Measurements from ENCODE around the gene SLC35F3.
"Not testable (repeated sequence)": the region's sequence is repeated elsewhere in the genome, so short reads cannot be mapped to it uniquely, and the experiment has no call there.

SLC35F3 gene

DNA sequence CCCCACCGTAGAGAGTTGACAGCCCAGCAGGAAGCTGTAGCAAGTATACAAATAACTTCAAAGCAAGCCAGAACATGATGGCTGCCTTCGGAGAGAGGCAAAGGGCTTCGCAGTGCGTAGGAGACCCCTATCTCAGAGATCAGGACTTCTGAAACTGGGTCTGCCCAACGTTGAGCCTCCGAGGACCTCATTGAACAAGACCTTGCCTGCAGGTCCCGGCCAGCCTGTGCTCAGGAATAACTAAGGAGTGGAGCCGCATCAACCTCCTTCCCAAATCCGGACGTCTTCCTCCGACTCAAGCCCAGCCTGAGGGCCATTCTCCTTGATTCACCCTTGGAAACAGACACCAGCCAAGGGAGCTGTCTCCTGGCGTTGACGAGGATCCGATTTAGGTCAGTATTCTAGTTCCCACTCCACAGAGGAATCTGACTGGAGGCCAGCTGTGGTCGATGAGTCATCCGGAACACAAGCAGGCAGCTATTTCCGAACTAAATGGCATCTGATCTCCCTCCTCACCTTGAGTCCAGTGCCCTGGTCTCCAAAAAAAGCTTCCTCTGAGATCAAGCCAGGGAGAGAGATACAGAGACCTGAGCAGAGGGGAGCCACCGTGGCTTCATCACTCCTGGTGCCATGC is 302.3 kb downstream of the SLC35F3 start:
- no peak for DNase-seq

DNA sequence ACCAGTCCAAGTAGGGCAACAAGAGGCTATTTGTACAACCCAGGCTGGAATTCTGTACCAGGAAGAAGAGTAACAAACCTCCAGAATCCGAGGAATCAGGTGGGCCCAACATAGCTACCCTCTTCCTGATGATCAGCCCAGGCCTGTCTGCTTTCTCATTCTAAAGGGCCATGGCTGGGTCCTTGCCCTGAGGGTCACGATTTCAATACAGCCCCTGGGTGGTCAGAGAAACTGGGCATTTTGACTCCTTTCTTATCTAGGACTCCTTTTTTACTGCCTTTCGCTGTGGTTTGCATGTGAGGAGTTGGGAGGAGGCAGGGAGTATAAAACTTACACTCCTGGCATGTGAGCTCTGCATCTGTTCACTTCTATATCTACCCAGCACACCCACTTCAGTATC is 303.9 kb downstream of the SLC35F3 start:
- DNase-seq = no peak

DNA sequence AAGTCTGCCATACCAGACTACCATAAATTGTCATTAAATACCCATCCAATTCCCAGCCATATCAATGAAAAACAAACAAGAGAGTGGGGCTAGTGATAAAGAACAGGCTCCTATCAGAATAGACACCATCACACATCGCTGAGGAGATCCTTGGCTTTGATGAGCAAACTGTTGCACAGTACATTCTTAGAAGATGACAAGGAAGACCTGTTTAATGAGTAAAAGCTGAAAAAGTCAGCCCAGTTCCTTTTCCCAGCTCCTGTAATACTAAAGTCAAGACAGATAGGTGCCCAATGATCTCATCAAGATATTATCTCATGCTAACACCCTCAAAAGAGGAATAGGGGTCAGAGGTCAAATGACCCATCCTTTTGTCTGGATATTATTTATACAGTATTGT is 304.3 kb downstream of the SLC35F3 start:
- no peak for DNase-seq

DNA sequence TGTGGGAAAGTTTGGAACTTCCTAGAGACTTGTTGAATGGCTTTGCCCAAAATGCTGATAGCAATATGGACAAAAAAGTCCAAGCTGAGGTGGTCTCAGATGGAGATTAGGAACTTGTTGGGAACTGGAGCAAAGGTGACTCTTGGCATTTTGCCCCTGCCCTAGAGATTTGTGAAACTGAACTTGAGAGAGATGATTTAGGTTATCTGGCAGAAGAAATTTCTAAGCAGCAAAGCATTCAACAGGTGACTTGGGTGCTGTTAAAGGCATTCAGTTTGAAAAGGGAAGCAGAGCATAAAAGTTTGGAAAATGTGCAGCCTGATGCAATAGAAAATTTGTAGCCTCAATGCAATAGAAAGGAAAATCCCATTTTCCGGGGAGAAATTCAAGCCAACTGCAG is 306.0 kb downstream of the SLC35F3 start:
- DNase-seq = not testable (repeated sequence)

DNA sequence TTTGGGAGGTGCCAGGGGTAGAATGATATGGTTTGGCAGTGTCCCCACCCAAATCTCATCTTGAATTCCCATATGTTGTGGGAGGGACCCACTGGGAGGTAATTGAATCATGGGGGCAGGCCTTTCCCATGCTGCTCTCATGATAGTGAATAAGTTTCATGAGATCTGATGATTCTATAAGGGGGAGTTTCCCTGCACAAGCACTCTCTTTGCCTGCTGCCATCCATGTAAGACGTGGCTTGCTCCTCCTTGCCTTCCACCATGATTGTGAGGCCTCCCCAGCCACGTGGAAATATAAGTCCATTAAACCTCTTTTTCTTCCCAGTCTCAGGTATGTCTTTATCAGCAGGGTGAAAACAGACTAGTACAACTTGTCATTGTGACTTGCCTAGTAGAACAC is 307.4 kb downstream of the SLC35F3 start:
- not testable (repeated sequence) for DNase-seq

DNA sequence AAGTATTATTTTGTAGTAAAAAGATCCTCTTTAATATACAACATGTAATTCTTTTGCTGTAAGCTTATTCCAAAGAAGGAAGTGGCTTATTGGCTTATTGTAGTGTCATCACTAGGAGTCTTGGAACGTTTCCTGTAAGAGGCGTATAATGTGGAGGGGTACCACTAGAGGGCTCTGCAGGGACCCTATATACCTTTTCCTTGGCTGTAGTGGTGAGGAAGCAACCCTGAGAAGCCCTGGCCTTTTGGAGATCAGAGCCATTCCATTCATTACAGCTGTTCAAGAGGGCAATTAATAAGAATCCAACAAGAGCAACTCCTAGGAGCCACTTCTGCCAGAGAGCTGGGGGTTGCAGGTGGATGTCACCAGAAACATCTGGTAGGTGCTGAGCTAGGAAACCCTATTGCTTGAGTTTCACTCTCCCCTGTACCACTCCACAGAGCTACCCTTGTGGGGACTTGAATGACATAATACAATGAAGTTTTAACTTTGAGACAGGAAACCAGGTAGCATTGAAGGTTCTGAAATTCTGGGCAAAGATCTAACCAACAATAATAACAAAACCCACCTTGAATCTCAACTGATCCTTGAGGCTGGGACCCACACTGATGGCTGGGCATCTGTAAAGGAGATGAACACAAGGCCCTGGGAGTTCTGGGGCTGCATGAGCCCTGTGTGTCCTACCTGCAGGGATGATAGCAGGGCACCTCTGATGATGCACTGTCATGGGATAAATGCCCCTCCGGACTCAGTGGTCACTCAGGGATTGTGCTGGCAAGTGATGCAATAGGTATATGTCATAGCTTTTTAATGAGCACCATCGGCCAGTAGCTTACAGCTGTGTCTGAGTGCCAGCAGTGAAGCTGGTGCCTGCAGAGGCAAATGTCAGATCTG is 308.5 kb downstream of the SLC35F3 start:
- no peak for DNase-seq

DNA sequence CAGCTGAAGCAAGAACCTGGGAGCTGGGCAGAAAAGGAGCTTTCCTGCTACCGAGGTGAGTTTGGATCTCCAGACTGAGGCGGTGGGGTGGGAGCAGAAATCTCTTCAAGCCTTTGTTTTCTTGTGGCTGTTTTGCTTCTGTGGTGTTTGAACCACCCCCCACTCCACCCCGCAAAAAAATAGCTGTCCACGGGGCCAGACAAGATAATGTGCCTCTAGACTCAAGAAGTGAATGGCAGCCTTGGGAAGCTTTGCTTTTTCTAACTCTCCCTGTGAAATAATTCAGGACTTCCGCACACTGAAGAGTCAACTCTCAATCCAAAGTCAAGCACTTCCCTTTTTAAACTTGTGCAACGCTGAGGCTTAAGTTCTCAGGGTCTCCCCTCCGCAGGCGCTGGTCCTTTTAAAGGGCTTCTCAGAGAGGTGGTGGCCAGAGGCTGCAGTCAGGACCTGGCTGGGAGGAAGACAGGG is 309.2 kb downstream of the SLC35F3 start:
- DNase-seq = no peak

DNA sequence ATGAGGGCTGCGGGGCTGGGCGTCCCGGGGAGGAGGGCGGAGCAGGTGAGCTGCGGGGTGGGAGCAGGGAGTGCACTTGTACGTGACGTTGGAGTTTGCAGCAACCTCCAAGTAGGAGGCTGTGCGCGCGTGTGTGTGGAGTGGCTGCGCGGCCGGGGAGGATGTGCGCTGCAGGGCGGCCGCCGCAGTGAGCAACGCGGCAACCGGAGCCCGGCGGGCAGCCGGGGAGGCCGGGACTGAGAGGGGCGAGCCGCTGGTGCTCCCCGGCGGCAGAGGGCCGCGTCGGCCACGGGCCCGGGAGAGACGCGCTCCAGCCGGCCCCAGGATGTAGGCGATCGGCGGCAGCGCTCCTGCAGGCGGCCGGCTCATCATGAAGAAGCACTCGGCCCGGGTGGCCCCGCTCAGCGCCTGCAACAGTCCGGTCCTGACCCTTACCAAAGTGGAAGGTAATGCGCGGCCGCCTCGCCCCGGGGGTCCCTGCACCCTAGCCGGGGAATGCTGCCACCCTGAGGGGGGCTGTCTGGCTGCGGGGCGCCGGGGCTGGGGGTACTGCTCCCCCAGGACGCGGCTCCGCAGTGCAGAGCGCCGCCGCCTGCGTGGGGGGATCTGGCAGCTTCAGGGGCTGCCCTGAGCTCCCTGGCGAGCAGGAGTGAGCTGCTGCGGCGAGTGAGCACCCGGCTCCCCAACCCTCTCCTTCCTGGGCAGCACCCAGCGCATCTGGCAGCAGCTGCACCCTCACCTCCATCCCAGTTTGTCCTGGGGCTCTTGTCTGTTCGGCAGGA is 309.8 kb downstream of the SLC35F3 start:
- DNase-seq = peak; percentile 58

DNA sequence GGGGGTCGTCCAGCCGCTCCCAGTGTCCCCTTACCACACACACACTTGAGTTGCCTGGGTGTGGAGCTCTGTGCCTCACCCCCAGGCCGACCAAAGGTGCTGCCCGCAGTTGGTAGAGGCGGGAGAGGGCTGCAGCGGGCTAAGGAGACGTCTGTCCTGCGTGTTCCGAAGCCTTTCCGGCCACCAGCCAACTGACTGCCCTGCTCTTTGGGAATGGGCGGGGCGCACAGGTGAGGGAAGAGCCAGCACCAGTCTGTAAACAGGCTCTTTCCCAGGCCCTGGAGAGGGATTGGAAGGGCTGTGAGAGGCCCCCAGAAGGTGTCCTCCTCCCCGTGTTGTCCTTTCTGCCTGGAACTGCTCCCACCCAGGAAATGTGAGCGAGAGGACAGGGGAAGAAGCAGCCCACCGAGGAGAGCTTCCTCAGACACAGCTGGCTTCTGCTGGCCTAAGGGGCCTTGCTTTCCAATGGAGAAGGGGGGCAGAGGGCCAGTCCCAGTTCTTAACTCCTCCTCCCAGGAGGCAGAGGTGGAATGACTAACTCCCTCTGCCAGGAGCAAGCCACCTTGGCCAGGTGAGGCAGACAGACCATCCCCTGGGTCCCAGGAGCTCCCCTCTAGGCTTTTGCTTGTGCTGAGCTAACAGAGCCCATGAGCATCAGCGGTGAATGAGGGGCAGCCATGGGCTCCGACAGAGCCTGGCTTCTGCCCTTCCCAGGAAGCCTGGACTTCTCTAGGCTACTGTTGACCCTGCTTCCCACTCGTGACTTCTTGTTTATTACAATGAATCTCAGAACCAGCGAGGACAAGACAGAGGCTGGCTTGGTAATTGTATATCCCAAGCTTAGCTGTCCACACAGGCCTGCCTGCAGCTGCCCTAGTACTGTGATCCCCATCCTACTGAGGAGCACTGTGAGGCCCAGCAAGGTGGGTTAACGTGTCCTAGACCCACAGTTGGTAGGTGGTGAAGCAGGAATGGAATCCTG is 310.7 kb downstream of the SLC35F3 start:
- no peak for DNase-seq

DNA sequence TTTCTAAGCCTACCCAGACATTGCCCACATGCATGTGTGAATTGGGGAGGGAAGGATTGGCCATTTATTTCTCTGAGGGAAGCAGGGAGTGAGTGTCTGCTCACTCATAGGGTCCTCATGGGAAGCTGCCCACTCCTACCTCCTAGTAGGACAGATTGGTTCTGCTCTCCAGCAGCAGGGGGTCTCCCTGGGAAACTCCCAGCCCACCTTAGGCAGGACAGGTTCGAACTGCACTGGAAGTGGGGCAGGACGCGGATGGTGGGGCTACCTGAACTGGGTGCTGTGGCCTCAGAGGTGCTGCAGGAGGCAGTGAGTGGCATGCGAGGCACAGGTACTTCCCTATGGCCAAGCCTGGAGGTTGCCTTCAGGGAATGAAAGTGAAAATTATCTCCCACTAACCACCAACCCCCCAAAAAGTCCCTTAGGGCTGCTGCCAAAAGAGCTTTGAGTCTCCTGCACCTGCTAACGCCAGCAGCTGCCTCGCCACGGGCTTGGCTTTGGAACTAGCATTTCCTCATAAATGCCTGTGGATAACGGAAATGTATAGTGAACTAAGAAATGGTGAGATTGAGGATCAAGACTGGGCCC is 311.7 kb downstream of the SLC35F3 start:
- DNase-seq = no peak

DNA sequence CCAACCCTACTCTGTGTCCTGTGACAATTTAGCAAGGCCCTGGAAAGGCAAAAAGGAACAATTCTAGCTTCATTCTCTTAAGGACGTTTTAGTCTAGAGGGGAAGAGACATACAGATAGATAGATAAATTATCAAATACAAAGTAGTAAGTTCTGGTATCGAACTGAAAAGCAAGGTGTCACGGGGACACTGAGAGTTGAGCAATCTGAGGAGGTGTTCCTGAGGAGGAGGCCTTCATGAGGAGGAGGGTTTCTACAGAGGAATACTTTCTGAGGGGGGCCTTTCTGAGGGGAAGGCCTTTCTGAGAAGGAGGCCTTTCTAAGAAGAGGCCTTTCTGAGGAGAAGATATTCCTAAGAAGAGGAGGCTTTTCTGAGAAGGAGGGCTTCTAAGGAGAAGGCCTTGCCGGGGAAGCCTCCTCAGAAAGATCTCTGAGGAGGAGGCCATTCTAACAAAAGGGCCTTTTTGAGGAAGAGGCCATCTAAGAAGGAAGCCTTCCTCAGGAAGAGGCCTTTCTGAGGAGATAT is 312.9 kb downstream of the SLC35F3 start:
- no peak for DNase-seq

DNA sequence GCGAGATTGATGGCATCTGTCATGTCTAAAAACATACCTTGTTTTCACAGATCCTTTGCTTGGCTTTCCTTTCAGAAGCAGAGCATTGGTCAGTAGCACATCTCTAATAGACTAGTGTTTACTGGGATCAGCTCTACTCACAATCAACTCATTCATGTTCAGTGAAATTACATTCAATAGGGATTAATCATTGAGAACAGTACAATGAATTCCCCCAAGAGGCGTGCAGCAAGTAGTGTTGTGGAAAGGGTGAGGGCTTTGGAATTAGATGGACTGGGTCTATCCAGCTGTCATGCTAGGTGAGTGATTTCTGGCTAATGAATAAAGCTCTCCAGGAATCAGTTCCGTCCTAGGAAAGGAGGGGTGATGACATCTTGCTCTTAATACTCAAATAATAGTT is 313.6 kb downstream of the SLC35F3 start:
- no peak for DNase-seq

DNA sequence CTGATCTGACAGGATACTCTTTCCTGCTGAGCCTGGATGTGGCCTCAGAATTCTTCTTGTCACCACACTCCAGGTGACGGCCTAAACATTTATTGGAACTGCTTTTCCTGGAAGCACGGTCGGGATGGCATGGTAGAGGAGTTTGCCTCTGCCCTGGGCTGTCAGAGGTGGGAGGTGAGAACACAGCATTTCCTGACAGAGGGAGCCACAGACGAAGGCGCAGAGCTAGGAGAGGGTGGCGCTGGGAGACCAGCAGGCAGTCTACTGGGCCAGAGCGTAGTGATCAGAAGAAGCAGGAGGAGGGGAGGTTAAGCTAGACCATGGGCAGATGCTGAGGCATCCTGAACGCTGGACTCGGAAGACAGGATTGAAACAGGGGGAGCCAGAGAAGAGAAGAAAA is 315.2 kb downstream of the SLC35F3 start:
- DNase-seq = no peak

DNA sequence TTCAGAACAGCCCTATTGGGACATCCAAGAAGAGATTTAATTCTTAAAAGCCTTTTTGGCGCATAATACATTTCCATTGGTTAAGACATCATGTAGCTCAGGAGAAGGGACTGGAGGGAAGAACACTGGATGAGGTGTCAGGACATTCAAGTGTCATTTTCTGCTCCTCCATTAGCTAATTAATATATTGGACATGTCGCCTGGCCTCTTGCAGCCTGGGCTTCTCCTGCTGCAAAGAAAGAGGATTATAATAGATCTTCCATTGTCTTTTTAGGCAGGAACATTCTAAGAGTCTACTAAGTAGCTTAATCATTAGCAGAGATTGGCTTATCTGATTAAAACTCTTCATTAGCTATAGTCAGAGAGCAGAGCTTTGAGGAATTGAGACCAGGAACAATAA is 317.1 kb downstream of the SLC35F3 start:
- no peak for DNase-seq

DNA sequence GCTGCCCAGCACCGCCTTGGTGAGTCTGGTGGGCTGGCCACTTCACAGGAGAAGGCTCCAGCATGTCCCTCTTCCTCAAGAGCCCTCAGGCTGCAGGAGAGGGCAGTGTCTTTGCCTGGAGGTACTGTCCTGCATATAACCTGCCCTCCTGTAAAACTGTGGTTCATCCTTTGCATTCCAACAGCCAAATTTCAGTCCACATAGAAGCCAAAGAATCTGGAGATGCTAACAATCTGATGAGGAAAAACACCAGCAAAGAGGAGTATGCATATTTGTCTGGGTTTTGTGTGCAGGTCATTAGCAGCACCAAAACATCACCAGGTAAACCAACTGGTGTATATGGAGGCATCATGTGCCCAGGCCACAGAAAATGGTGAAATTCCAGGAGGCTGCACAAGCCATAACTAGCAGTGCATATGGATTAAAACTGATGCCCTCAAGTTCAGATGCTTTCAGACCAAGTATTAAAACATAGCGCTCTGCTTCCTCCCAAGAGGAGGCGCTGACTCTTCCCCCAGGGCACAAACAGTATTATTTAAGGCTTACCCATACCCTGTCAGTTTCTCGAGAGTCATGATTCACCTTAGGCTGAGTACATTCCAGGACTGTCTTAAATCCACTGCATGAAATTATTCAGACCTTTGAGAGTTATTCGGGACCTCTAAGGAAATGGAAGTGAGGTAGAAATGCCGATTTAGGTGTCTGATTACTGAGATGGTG is 318.2 kb downstream of the SLC35F3 start:
- no peak for DNase-seq

DNA sequence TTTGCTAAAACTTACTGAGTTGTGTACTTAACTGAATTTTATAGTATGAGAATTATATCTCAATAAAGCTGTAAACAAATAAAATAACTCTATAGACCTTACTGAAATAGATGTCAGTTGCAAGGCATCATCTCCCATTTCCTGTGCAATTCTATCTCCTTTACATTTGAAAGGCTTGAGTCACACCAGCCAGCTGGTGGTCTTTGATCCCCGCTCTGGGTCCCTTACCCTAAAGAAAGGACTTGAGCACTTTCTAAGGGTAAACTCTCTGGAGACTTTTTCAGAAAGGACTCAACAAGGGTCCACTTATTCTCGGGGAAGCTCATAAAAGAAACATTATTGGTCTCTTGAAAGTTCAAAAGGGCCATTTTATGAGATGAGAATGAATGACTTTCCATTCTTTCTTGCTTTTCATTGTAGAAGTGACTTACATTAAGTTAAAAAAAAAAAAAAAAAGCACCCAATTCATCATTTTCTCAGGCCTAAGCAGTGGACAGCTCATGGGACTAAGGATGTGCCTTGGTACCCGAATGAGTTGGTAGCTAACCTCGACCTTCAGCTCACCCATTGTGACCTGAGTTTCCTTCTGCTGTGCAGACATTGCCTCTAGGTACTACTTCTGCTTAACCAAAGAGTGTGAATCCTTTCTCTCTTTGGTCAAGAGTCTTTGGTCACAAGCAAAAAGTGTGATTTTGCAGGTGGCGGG is 321.8 kb downstream of the SLC35F3 start:
- DNase-seq = no peak

DNA sequence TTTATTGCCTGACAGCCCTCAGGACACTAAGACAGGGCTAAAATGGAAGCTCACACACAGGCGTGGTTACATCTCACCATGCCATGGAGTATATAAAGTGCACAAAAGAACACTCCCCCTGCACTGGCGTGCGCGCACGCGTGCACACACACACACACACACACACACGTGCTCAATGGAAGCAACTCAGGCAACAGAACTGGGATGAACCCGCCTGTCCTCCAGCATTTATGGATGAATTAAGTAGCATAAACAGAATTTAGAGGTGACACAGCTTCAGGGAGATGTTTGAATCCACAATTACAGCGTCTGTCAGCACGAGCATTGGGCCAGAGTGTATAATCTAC is 322.3 kb downstream of the SLC35F3 start:
- no peak for DNase-seq

DNA sequence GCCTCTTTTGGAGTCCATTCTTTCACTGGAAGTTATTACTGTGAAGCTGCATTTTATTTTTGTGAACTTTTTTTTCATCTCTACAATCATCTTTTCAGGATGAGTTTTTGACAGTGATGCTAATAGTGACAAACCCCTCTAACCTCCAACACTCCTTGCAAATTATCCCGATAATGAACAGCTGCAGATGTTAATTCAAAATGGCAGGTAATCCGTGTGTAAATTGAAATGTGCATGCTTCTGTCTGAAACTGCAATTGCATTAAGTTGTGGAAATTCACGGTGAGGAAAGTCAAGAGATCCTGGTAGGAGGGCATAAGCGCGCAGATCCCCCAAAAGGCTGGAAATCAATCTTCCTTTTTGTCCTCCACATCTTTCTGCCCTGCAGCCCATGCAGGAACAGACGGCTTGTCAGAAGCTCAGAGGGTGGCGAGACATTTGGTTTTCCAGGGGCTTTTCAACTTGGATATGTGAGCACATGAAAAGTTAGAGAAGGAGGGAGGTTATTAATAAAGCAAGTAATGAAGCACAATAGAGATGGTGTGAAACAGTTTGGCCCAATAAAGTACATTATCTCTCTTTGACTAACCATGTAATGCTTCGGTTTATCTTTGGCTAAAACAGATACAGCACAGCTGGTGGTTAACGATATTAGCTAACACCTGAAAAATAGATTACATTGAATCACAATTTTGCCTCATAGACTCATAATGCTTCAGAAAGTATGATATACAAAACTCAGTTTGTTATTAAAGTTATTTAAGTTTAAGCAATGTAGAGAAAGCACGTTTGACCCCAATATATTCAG is 325.3 kb downstream of the SLC35F3 start:
- DNase-seq = no peak

DNA sequence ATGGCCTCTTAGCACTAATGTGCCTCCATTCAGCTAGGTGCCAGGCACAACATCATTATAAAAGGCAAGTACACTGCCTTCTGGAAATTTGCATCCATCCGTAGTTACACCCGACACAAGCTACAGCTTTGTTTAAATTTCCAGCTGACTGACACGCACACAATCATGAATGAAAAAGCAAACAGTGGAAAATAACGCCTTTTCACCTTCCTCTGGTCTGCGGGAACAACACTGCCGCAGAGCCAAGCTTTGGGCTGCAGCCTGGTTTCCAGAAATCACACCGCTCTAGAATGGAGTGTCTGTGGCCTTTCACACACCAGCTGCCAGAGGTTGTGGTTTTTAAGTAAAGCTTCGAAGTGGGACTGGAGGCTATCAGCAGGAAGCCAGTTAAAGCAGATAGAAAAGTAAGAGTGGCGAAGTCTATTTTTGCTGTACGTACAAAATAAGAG is 326.0 kb downstream of the SLC35F3 start:
- DNase-seq = no peak
